ENCODE measurements around the gene FXR2. TPM values are rescaled to one million over a fixed set of nuclear protein-coding genes. Genes with fewer than 3 reads are reported as not detected.

The FXR2 gene
- total and polyA plus RNA-seq, 9 of the 15 experiments (the other 6 are each of a cell fraction or from before 2014, with no cell fraction given): 2.0 to 49.3 (median 24.5) TPM

- TF ChIP-seq ETV5 (CRISPR knock-in tag; IDR thresholded peaks at IDR 0.05; ENCODE audit: low read depth): peak; percentile 74
- peak; percentile 19 for TF ChIP-seq DACH1 (IDR thresholded peaks at IDR 0.05; ENCODE audit: partially characterized antibody)
- peak; percentile 87 for TF ChIP-seq FUS (optimal IDR thresholded peaks at IDR 0.05; ENCODE audit: low read depth, low read length)
- TF ChIP-seq TCF7L2 (IDR thresholded peaks at IDR 0.05; ENCODE audit: low read depth, low read length): 0 out of 2 replicates have a peak, but pooled peaks have one; percentile 28
- TF ChIP-seq CEBPB (tag; IDR thresholded peaks at IDR 0.05): peak; percentile 98
- TF ChIP-seq CREM (IDR thresholded peaks at IDR 0.05; ENCODE audit: low read depth): peak; percentile 77
- TF ChIP-seq STAG1 (CRISPR knock-in tag; IDR thresholded peaks at IDR 0.05; ENCODE audit: borderline replicate concordance): no peak
- no peak for TF ChIP-seq ETV6 (IDR thresholded peaks at IDR 0.05; ENCODE audit: borderline replicate concordance in 1 of 2, low read depth in 2 of 2, low read length in 1 of 2)
- TF ChIP-seq ETV6 (CRISPR knock-in tag; IDR thresholded peaks at IDR 0.05; ENCODE audit: borderline replicate concordance): no peak
- peak; percentile 78 for TF ChIP-seq CHD1 (IDR thresholded peaks at IDR 0.05; ENCODE audit: low read length)
- TF ChIP-seq NRF1 (conservative IDR thresholded peaks at IDR 0.05 in 1 of 2, IDR thresholded peaks at IDR 0.05 in 1 of 2): peak; percentile 28 to 45
- peak; percentile 67; the same call in 1 of the 2 replicates for TF ChIP-seq ZC3H4 (CRISPR knock-in tag; IDR thresholded peaks at IDR 0.05; ENCODE audit: borderline replicate concordance)
- no peak for TF ChIP-seq NFXL1 (CRISPR knock-in tag; IDR thresholded peaks at IDR 0.05)
- no peak for TF ChIP-seq BHLHE40 (IDR thresholded peaks at IDR 0.05; ENCODE audit: low read length)
- TF ChIP-seq, protein P1, sequence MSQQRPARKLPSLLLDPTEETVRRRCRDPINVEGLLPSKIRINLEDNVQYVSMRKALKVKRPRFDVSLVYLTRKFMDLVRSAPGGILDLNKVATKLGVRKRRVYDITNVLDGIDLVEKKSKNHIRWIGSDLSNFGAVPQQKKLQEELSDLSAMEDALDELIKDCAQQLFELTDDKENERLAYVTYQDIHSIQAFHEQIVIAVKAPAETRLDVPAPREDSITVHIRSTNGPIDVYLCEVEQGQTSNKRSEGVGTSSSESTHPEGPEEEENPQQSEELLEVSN (IDR thresholded peaks at IDR 0.05; ENCODE audit: borderline replicate concordance in 1 of 2, extremely low read depth in 1 of 2, insufficient read depth in 1 of 2, insufficient read length in 1 of 2, low read depth in 1 of 2, low read length in 1 of 2, poor library complexity in 1 of 2, severe bottlenecking in 1 of 2): peak in 1 of 2 experiments; percentile 36
- peak; percentile 80 for TF ChIP-seq GABPB1 (CRISPR knock-in tag; IDR thresholded peaks at IDR 0.05)
- peak; percentile 6 for TF ChIP-seq PCBP2 (IDR thresholded peaks at IDR 0.05; ENCODE audit: low read depth, low read length, poor library complexity, severe bottlenecking)
- TF ChIP-seq CHD2 (IDR thresholded peaks at IDR 0.05; ENCODE audit: low read depth, low read length): peak; percentile 48; the same call in 1 of the 2 replicates
- TF ChIP-seq, protein P2, sequence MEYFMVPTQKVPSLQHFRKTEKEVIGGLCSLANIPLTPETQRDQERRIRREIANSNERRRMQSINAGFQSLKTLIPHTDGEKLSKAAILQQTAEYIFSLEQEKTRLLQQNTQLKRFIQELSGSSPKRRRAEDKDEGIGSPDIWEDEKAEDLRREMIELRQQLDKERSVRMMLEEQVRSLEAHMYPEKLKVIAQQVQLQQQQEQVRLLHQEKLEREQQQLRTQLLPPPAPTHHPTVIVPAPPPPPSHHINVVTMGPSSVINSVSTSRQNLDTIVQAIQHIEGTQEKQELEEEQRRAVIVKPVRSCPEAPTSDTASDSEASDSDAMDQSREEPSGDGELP (CRISPR knock-in tag; IDR thresholded peaks at IDR 0.05; ENCODE audit: borderline replicate concordance): peak; percentile 71; the same call in 1 of the 2 replicates
- TF ChIP-seq PCBP1 (IDR thresholded peaks at IDR 0.05; ENCODE audit: low read depth, low read length, poor library complexity, severe bottlenecking): no peak
- TF ChIP-seq MXI1 (IDR thresholded peaks at IDR 0.05; ENCODE audit: low read depth, low read length): peak; percentile 87
- TF ChIP-seq NELFE (IDR thresholded peaks at IDR 0.05; ENCODE audit: insufficient read depth, insufficient read length): no peak
- TF ChIP-seq, protein P3, sequence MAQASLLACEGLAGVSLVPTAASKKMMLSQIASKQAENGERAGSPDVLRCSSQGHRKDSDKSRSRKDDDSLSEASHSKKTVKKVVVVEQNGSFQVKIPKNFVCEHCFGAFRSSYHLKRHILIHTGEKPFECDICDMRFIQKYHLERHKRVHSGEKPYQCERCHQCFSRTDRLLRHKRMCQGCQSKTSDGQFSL (CRISPR knock-in tag; IDR thresholded peaks at IDR 0.05): peak; percentile 96
- TF ChIP-seq, protein P3 (tag; IDR thresholded peaks at IDR 0.05): peak in 1 of 2 experiments; percentile 87; a peak in 1 of 4 replicates
- peak; percentile 83 for TF ChIP-seq EGR1 (conservative IDR thresholded peaks at IDR 0.05)
These were observed 41.2 kb downstream of the FXR2 start (continued) for GRCh38 chr17:7573324-7574080.

All from K562 (cell line).